Omental fat pad (tissue), 4 donors: ENCODE data around the gene LPIN1. TPM values are rescaled to one million over a fixed set of nuclear protein-coding genes. Genes with fewer than 3 reads are reported as not detected.
"Not testable (repeated sequence)": the region's sequence is repeated elsewhere in the genome, so short reads cannot be mapped to it uniquely, and the experiment has no call there.

Source experiments
- ATAC-seq: fragments of 150-250 bp; one replicate; pipeline ENCODE4 v1.9.1; 2016; ENCODE audit warnings: mild to moderate bottlenecking, moderate library complexity; ENCODE audit not compliant: low FRiP score
- DNase-seq: peaks from one replicate; pipeline ENCODE4 v3.0.0-alpha.2; 2019; ENCODE audit warnings: low spot score
- total RNA-seq, 4 donors: library from RNA; depleted of rRNA; stranded (reverse); fragments of >200 nt; gene quantifications; one replicate each; pipeline ENCODE4 v1.1.0, GENCODE V29; 2016
- TF ChIP-seq, protein P1 (sequence below), 3 donors: fragments of 450-650 bp; IDR thresholded peaks; one replicate each; pipeline ENCODE4 v1.5.1; 2016 to 2017; ENCODE audit warnings: antibody characterized with exemption in 3 of 3, mild to moderate bottlenecking in 3 of 3, moderate library complexity in 2 of 3

The LPIN1 gene
- total RNA-seq, 4 donors from 2014 or later: 72.8 to 104 (median 89.1) TPM

DNA sequence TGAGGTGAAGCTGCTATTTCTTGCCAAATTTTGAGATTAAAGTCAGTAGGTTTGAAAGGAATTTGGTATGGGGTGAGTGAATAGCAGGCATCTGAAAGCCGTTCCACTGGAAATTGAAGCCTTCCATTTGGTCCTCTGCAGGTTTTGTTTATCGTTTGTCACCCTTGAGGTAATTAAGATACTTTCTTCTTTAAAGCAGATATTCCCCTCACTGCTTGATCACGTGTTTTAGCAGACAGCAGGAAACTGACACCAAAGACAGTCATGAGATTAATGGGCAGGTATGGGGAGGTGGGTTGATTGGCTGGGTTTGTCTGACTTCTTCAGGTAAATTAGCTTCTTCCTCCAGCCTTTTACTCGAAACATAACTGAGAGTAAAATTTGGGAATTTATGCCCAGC lies 10.7 kb downstream of the LPIN1 start:
- ATAC-seq: no peak
- no peak for DNase-seq
- TF ChIP-seq, protein P1, sequence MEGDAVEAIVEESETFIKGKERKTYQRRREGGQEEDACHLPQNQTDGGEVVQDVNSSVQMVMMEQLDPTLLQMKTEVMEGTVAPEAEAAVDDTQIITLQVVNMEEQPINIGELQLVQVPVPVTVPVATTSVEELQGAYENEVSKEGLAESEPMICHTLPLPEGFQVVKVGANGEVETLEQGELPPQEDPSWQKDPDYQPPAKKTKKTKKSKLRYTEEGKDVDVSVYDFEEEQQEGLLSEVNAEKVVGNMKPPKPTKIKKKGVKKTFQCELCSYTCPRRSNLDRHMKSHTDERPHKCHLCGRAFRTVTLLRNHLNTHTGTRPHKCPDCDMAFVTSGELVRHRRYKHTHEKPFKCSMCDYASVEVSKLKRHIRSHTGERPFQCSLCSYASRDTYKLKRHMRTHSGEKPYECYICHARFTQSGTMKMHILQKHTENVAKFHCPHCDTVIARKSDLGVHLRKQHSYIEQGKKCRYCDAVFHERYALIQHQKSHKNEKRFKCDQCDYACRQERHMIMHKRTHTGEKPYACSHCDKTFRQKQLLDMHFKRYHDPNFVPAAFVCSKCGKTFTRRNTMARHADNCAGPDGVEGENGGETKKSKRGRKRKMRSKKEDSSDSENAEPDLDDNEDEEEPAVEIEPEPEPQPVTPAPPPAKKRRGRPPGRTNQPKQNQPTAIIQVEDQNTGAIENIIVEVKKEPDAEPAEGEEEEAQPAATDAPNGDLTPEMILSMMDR (IDR thresholded peaks at IDR 0.05): no peak

DNA sequence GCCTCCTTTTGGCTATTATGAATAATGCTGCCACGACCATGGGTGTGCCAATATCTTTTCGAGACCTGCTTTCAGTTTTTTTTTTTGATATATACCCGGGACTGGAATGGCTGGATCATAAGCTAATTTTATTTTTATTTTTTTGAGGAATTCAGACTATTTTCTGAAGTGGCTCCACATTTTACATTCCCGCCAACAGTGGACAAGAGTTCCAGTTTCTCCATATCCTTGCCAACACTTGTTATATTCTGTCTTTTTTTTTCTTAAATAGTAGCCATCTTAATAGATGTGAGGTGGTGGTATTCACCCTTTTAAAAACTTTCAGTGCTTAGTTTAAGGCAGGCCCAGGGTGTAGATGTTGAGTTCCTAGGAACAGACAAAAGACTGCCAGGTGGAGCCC lies 11.8 kb downstream of the LPIN1 start:
- DNase-seq: no peak
- no peak for ATAC-seq
- TF ChIP-seq, protein P1 (IDR thresholded peaks at IDR 0.05): no peak

DNA sequence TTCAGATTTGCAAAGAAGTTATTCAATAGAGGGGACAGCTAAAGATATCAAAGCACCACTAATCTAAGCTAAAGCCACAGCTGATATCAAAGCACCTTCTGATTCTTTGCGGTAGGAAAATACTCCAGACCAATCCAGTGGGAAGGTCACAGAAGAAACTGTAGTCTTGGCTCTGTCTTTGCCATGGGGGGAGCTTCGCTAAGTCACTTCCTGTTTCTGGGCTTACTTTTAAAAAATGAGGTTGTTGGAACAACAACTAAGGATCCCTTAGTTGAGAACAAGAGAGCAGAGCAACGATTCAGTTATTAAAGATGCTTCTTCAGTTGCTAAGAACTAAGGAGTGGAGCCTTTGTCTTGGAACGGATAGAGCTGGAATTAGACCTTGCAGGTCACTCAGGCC lies 12.2 kb downstream of the LPIN1 start:
- TF ChIP-seq, protein P1 (IDR thresholded peaks at IDR 0.05): no peak
- ATAC-seq (no peak), DNase-seq (no peak)

DNA sequence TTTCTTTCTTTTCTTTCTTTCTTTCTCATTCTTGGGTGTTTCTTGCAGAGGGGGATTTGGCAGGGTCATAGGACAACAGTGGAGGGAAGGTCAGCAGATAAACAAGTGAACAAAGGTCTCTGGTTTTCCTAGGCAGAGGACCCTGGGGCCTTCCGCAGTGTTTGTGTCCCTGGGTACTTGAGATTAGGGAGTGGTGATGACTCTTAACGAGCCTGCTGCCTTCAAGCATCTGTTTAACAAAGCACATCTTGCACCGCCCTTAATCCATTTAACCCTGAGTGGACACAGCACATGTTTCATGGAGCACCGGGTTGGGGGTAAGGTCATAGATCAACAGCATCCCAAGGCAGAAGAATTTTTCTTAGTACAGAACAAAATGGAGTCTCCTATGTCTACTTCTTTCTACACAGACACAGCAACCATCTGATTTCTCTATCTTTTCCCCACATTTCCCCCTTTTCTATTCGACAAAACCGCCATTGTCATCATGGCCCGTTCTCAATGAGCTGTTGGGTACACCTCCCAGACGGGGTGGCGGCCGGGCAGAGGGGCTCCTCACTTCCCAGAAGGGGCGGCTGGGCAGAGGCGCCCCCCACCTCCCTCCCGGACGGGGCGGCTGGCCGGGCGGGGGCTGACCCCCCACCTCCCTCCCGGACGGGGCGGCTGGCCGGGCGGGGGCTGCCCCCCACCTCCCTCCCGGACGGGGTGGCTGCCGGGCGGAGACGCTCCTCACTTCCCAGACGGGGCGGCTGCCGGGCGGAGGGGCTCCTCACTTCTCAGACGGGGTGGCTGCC lies 12.9 kb downstream of the LPIN1 start:
- DNase-seq, ATAC-seq: not testable (repeated sequence)

DNA sequence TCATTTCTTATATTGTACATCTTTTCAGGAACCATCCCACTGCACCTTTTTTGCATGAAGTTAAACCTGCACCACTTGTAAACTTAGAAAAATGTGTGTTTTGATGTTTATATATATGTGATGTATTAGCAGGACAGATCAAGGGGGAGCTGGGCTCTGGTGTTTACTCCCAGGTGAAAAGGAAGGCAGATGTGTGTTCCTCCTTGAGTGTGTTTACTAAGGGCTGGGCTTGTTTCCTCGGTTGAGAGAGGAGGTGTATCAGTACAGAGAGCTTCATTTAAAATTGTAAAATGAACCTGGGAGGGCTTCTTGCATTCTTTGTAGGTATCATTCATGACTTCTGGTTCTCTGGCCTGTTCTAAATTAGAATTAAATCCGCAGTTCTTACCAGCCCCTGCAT lies 14.8 kb downstream of the LPIN1 start:
- DNase-seq: no peak
- no peak for ATAC-seq
- TF ChIP-seq, protein P1 (IDR thresholded peaks at IDR 0.05): no peak

DNA sequence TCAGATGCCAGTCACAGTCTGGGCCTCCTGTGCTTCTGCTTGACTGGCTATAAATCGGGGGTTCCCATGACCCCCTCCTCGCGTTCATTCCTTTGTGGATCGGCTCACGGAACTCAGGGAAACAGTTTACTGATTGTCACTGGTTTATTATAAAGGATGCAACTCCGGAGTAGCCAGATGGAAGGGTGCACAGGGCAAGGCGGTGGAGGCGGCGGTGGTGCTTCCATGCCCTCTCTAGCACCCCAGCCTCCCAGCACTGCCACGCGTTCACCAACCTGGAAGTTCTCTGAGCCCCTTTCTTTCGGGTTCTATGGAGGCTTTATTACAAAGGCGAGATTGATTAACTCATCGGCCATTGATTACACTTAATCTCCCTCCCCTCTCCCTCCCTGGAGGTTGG lies 15.6 kb downstream of the LPIN1 start:
- TF ChIP-seq, protein P1 (IDR thresholded peaks at IDR 0.05): no peak
- DNase-seq (no peak), ATAC-seq (no peak)

DNA sequence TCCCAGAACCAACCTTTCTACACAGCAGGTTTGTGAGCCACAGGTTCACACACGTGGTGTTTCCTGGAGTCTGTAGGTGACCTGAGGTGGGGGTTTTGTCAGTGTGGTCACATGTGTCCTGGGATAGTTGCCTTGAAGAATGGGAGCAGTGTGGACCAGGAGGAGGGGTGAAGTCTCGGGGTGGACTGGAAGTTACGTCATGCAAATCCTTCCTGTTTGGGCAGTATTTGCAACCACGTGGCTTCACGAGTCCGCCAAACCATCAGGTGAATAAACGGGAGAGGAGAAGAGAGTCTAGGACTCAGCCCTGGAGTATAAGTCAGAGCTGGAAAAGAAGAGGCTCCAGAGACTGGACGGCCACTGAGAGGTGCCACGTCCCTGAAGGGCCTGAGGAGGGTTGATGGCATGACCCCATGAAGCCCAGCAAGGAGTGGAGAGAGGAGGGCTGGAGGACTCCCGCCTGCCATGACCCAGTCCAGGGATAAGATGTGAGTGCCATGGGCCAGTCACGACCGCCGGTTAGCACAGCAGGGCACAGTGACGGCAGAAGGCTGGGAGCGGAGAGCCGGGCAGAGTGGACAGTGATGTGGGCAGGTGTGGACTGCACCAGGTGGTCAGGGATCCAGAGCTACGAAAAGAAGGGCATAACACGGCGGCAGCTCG lies 16.5 kb downstream of the LPIN1 start:
- no peak for DNase-seq
- no peak for ATAC-seq
- TF ChIP-seq, protein P1 (IDR thresholded peaks at IDR 0.05): no peak
